ENCODE measurements around the gene TECTA.
"Not testable (repeated sequence)": the region's sequence is repeated elsewhere in the genome, so short reads cannot be mapped to it uniquely, and the experiment has no call there.

Gene TECTA

GRCh38 chr11:121095561-121095960 is 5.5 kb upstream of the TECTA start:
- no peak for DNase-seq (ENCODE audit: low spot score)

- no peak for DNase-seq (ENCODE audit: low spot score)
Observed at GRCh38 chr11:121099364-121099763, 1.7 kb upstream of the TECTA start.

DNA sequence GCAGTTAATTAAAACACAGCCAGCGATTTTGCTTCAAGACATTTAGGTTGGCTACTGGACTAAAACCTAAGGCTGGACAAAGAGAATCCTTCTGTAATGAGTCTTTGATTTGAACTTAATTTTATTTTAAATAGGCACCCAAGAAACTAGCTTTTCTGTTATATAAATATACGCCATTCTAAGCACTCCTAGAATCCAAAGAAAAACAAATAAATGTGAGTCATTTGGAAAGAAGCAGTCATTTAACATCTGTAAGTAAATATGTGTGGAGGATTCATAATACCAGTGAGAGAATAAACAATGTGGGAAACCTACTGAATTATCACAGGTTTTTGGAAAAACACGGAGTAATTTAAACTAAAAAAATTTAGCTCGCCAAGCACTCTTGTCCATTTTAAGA is 1.2 kb upstream of the TECTA start:
- DNase-seq (ENCODE audit: low spot score): peak; percentile 38

DNA sequence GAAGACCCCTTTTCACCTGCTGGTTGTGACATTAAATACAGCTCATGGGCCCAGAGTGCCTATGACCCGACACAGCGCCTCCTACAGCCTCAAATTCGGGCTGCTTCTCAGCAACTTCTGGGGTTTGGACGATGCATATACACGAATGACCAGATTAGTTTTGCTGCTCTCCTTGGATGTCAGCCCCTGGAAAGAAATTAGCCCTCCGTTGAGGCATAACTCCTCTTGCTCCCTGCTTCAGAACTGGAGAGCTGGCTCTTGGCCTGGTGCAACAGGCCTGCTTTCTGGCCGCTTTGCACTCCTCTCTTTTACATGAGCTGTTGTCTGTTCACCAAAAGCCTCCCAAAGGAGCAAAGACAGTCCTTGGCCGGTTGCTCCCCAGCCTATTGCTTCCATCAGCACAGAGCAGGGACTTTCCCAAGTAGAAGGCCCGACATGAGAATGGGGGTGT is 3.3 kb downstream of the TECTA start:
- no peak for DNase-seq (ENCODE audit: low spot score)

GRCh38 chr11:121105063-121105480 is 4.0 kb downstream of the TECTA start:
- DNase-seq (ENCODE audit: low spot score): peak; percentile 8

DNA sequence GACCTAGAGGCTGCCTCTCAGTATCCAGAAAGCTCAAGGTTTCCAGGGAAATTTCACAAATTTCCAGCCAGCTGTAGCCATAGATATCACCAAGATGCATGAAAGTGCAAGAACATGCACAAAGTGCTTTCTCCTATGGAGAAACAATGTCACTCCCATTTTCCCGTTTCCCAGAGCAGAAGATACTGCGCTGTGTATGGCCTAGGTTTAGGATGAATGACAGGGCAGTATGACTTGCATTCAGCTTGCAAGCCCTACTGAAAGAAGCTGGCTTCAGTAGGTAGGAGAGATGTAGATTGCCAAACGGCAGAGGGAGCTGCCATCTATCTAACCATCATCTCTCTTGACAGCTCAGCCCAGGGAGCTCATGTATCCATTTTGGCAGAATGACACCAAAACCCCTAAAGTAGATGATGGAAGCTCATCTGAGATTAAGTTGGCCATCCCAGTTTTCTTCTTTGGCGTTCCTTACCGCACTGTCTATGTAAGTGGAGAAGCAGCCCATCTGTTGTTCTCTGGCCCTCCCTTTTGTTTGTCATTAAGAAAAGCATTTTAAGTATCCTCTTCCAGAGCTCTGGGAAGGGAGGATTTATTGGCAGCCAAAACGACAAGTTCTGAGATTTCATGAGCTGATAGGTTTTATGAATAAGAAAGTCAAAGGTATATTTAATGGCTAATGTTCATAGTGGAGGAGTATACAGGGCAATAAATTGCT is 4.6 kb downstream of the TECTA start:
- no peak for DNase-seq (ENCODE audit: low spot score)

DNA sequence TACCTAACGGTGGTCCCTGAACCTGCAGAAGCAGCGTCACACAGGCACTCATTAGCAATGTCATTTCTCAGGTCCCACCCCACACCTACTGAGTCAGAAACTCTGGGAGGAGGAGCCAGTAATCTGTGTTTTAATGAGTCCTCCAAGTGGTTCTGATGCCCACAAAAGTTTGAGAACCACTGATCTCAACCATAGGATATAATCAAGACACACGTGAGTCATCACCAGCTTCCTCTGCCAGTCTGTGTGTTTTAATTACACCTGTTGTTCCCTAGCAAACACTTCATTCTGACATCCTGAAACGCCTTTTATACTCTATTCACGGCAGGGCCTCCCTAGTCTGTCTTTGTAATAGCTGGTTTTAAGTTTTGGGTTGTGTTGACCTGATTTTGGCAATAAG is 5.8 kb downstream of the TECTA start:
- DNase-seq (ENCODE audit: low spot score): no peak

DNA sequence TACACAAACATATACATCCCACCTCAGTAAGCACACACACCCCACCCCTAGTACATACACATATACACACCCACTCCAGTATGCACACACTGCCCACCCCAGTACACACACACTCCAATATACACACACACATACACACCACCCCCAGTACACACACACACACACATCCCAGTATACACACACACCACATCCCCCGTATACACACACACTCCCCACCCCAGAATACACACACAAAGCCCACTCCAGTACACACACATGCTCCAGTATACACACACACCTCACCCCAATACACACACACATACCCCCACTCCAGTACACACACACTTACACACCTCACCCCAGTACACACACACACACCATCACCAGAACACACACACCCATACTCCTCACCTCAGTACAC is 7.4 kb downstream of the TECTA start:
- DNase-seq (ENCODE audit: low spot score): no peak

DNA sequence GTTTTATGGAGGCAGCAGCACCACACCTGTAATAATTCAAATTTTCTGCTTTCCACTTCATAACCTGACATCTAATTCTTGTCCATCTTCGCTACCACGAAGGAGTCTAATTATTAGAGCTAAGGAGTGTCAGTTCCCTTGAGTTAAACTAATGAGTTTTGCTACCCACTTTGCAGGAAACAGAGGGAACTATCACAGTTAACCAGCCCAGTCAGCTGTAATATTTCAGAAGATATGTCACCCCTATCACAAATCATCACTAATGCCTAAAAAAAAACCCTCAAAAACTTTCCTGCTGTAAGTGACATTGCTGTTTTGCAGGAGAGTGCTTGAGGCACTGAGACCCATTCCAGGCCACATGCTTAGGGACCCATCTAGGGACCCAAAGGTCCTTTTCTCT is 8.4 kb downstream of the TECTA start:
- no peak for DNase-seq (ENCODE audit: low spot score)

- DNase-seq (ENCODE audit: low spot score): no peak
Observed at GRCh38 chr11:121109916-121110586, 9.0 kb downstream of the TECTA start.

- DNase-seq (ENCODE audit: low spot score): no peak
Observed at GRCh38 chr11:121110871-121111724, 10.1 kb downstream of the TECTA start.

GRCh38 chr11:121112498-121113455 is 11.7 kb downstream of the TECTA start:
- peak; percentile 86 for DNase-seq (ENCODE audit: low spot score)

- DNase-seq (ENCODE audit: low spot score): no peak
Observed at GRCh38 chr11:121113611-121114010, 12.6 kb downstream of the TECTA start.

DNA sequence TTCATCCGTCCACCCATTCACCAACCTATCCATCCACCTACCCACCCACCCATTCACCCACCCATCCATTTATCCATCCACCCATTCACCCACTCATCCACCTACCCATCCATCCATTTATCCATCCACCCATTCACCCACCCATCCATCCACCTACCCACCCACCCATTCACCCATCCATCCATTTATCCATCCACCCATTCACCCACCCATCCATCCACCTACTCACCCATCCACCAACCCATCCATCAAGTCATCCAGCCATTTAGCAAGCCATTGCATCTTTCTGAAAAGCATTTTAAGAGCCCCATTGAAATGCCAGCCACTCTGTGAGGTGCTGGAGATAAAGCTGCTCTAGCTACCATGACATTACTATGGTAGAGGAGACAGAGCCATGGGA is 14.0 kb downstream of the TECTA start:
- not testable (repeated sequence) for DNase-seq (ENCODE audit: low spot score)

DNA sequence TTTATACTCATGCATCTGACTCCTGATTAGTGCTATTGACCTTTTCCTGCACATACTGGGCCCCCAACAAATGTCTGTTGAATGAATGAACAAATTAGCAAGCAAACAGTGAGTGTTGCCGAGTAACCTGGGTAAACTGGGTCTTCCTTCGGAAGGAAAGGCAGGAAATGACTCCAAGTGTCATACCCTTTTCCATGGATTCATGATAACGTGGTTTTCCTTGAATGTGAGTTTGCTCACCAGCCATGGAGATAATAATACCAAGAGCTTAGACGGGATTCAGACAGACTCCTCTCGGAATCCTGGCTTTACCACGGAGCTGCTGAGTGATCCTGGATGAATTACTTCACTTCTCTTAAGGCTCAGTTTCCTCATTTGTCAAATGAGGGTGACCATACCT is 16.7 kb downstream of the TECTA start:
- DNase-seq (ENCODE audit: low spot score): no peak

DNA sequence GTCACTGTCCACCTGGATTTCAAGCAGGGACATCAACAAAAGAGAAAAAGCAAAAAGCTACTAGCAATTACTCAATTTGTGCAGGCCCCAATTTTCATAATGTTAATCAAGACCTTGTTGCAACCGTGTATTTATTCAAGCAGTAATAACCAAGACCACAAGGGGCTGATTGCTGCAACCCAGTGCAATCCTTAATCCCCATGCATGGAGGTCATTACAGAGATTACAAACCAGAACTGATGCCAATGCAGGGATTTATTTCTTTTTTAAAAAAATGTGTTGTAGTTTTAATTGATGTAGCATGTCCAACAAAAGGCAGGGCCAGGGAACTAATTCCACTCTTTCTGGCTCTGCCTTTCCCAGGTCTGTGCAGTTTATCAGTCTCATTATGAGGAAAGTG is 18.4 kb downstream of the TECTA start:
- peak; percentile 16 for DNase-seq (ENCODE audit: low spot score)

DNA sequence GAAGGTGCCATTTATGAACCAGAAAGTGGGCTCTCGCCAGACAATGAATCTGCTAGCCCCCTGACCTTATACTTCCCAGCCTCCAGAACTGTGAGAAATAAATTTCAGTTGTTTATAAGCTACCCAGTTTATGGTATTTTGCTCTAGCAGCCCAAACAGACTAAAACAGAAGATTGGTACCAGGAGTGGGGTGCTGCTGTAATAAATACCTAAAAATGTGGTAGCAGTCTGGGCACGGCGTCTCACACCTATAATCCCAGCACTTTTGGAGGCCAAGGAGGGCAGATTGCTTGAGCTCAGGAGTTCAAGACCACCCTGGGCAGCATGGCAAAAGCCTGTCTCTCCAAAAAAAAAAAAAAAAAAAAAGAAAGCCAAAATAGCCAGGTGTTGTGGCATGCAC is 21.3 kb downstream of the TECTA start:
- no peak for DNase-seq (ENCODE audit: low spot score)

DNA sequence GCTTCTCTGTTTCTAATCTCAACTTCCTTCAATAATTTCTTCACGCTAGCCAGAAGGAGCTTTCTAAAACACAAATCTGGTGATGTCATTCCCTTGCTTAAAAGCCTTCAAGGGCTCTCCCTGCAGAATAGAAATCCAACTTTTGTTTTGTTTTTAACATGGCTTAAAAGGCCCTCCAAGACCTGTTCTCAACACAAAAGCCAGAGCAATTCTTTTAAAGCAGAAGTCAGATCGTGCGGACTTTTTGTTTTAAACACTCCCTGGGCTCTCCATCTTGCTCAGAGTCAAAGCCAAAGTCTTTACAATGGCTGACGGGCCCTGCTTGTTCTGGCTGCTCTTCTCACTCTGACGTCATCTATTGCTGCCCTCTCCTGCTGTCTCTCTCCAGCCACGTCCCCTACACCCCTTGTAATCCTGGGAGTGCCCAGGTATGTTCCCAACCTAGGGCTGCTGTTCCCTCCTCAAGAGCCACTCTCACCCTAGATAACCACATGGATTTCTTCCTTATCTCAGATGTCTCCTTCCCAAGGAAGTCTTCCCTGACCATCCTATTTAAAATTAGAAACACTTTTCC is 22.5 kb downstream of the TECTA start:
- no peak for DNase-seq (ENCODE audit: low spot score)

DNA sequence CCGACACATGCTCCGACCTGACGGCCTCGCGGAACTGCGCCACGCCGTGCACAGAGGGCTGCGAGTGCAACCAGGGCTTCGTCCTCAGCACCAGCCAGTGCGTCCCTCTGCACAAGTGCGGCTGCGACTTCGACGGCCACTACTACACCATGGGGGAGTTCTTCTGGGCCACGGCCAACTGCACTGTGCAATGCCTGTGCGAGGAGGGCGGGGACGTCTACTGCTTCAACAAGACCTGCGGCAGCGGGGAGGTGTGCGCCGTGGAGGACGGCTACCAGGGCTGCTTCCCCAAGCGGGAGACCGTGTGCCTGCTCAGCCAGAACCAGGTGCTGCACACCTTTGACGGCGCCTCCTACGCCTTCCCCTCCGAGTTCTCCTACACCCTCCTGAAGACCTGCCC is 26.8 kb downstream of the TECTA start:
- no peak for DNase-seq (ENCODE audit: low spot score)

- no peak for DNase-seq (ENCODE audit: low spot score)
Observed at GRCh38 chr11:121129362-121130340, 28.6 kb downstream of the TECTA start.

Measured in AG08395 (cell line).